Prostate gland (tissue), 2 donors: Measurements from ENCODE around the gene DNAJB9.

ENCODE experiments used
- CTCF ChIP-seq, 4 experiments: fragments of 200-600 bp in 2 of 4; fragments of 450-650 bp in 2 of 4; sonication (generic) in 2 of 4; IDR thresholded peaks; 1 replicate in 3 of 4; 2 replicates in 1 of 4; pipeline ENCODE4 v1.5.1; 2016 to 2019; ENCODE audit warnings: antibody characterized with exemption in 4 of 4, mild to moderate bottlenecking in 2 of 4, moderate library complexity in 2 of 4
- POLR2A ChIP-seq: fragments of 450-650 bp; IDR thresholded peaks from one replicate; pipeline ENCODE4 v1.6.1; 2016; ENCODE audit warnings: antibody characterized with exemption, mild to moderate bottlenecking

GRCh38 chr7:108526768-108527017 is 43.0 kb upstream of the DNAJB9 start:
- no peak for TF ChIP-seq CTCF (IDR thresholded peaks at IDR 0.05)
- no peak for TF ChIP-seq POLR2A
